Ramos (cell line): ENCODE data around the gene PTCH2.

Experiments used
- in situ Hi-C: fragments of 300-500 bp; cut with MboI; formaldehyde crosslinking; loops from one replicate; pipeline ENCODE4 v1.14.3; 2022; ENCODE audit warnings: low sequenced_read_pairs; ENCODE audit not compliant: unreplicated experiment

PTCH2 gene

DNA sequence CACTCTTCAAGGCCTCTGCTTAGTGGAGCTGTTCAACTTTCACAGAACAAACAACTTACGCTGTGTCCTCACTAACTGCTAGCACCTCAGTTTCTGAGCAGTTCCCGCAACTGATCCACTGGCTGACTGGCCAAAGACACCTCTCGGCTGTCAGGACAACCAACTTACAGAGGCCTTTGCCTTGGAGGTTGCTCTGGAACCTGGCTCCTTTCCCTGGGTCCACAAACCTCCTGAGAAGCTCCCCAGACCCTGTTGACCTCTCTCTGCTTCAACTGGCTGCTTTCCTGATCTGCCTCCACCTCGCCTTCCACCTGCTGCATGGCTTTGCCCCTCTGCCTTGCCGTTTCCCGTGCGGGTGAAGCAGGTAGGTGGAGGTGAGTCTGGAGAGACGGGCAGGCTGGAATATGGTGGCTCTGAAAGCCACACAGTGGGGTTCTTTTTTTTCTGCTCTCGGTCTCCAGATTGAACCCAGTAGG, 21.8 kb downstream of the PTCH2 start:
- in situ Hi-C loops = loop anchor here (25.0 kb wide), 1 partner anchor 691 kb away; the partner anchor contains the start of genes CCDC163, MMACHC and PRDX1

DNA sequence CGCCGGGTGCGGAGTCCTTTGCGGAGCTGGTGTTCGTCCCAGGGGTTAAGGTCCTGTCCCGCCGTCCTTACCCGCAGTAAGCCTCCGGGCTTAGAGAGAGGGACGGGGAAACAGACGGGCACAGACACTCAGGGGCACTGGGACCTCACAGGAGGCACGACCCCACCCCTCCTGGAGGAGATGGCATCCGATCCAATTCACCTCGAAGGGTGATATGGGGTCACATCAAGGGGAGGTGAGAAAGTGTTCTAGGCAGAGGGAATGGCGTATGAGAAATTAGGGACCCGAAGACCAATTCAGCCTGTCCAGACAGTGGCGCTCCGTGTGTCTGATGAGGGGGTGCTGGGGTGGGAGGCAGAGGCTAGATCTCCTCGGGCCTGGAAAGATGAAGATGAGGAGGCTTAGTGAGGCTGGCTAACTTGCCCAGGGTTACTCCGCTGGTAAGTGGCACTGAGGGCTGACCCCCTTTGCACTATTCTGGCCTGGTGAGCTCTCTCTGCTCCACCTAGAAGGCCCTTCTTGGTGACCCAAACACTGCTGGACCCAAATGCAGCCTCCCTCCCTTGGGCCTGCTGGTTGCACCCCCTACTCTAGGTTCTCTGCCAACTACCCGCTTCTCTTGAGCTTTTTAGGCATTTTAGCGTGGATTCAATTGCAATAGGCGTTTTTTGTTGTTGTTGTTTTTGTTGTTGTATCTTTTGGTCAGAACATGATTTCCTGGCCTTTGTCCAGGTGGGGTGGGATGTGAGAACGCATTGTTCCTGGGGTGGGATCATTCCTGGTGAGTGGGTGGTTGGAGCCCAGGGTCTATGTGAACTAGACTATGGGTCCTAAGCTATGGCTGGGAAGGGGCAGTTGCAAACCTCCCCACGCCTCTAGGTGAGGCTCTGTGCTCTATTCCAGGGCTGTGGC, 22.5 kb downstream of the PTCH2 start:
- in situ Hi-C loops = loop anchor here (25.0 kb wide), 1 partner anchor 692 kb away; the partner anchor contains the start of genes CCDC163, MMACHC and PRDX1

DNA sequence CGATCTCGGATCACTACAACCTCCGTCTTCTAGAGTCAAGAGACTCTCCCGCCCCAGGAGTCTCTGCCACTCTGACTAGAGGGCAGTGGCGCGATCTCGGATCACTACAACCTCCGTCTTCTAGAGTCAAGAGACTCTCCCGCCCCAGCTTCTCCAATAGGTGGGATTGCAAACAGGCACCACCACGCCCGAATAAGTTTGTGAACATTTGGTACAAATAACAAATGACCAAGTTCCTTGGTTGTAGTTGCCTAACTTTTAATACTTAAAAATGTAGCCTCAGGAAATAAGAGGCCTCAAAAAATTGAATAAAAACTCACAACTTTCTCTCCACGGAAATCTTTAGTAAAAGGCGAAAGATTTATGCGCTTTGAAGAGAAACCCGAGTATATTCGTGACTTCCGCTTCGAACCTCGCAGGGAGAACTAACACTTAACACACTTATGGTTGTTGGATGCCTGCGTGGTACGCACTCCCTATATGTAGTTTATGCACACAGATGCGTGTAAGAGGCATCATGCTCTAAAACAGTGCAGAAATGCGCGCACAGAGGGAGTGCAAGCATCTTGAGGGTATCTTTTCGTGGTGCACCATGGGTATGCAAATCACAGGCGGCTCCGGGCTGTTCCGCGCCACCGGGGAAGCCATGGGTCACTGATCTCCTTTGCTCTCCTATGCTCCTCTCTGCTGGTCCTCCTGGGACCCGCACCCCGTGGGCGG, 23.3 kb downstream of the PTCH2 start:
- in situ Hi-C loops = loop anchor here (5.0 to 25.0 kb wide), 2 partner anchors 87 to 693 kb away; partner anchors contain the start of genes CCDC163, MMACHC, PRDX1 and RNU5D-1

DNA sequence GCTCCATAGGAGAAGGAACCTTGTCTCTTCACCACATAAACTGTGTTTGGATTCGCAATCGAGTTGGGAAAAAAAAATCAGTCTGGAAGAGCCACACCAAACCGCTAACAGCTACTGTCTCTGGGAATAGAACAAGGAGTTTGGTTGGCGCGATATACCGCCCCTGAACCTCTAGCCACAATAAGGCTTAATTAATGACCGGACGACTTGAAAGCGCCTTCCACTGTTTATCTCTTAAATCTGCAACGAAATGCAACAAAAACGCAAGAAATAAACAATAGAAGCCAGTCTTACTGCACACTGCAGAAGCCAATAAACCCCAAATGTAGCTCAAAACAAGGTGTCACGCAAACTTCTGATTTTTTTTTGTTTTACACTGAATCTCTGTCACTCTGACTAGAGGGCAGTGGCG, 23.9 kb downstream of the PTCH2 start:
- in situ Hi-C loops = loop anchor here (5.0 to 25.0 kb wide), 2 partner anchors 87 to 693 kb away; partner anchors contain the start of genes CCDC163, MMACHC, PRDX1 and RNU5D-1

GRCh38 chr1:44817771-44818495, 25.1 kb downstream of the PTCH2 start:
- in situ Hi-C loops = loop anchor here (5.0 to 25.0 kb wide), 2 partner anchors 86 to 694 kb away; partner anchors contain the start of genes CCDC163, MMACHC, PRDX1 and RNU5D-1

- in situ Hi-C loops = loop anchor here (5.0 to 25.0 kb wide), 2 partner anchors 85 to 695 kb away; partner anchors contain the start of genes CCDC163, MMACHC, PRDX1 and RNU5D-1
Observed at GRCh38 chr1:44817307-44817706, 25.7 kb downstream of the PTCH2 start.

DNA sequence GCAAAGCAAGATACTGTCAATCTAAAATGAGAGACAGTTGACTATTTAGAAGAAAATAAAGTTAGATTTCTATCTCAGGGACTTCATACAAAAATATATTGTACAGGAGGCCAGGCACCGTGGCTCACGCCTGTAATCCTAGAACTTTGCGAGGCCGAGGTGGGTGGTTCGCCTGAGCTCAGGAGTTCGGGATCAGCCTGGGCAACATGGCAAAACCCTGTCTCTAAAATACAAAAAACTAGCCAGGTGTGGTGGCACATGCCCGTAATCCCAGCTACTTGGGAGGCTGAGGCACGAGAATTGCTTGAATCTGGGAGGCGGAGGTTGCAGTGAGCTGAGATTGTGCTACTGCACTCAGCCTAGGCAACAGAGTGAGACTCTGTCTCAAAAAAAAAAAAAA, 27.1 kb downstream of the PTCH2 start:
- in situ Hi-C loops = loop anchor here (5.0 to 25.0 kb wide), 2 partner anchors 84 to 696 kb away; partner anchors contain the start of genes CCDC163, MMACHC, PRDX1 and RNU5D-1

DNA sequence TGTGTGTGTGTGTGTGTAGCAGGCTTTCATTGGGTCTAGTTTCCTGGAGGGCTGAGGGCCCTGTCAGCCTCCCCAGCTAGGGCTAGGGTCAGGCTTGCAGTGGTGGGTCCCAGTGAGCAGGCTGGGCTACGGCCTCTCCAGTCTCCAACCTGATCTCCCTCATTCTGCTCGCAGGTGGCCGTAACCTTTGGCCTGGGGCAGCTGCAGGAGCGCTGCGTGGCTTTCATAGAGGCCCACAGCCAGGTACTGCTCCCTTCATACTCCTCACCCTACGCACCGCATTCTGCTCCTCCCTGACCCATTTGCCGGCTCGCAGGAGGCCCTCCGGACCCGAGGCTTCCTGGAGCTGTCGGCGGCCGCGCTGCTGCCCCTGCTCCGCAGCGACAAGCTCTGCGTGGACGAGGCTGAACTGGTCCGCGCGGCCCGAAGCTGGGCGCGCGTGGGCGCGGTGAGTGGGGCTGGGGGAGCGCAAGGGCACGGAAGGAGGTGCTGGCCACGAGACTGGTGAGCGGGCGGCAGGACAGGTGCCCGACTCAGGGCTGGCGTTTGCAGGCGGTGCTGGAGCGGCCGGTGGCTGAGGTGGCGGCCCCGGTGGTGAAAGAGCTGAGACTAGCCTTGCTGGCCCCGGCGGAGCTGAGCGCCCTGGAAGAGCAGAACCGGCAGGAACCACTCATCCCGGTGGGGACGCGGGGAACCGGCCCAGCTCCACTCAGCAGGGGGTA, 30.1 kb downstream of the PTCH2 start:
- in situ Hi-C loops = loop anchor here (25.0 kb wide), 1 partner anchor 699 kb away; the partner anchor contains the start of genes CCDC163, MMACHC and PRDX1

- in situ Hi-C loops = loop anchor here (25.0 kb wide), 1 partner anchor 701 kb away; the partner anchor contains the start of genes CCDC163, MMACHC and PRDX1
Observed at GRCh38 chr1:44811234-44811633, 31.8 kb downstream of the PTCH2 start.

DNA sequence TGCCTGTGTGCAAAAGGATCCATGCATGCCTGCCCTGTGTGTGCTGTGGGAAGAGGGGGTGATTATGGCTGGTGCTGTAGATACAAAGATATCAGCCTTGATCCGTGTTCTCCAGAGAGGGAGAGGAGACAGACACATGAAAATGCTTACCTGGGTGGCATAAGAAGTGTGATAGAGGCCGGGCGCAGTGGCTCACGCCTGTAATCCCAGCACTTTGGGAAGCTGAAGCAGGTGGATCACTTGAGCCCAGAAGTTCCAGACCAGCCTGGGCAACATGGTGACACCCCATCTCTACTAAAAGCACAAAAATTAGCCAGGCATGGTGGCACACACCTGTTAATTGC, 32.3 kb downstream of the PTCH2 start:
- in situ Hi-C loops = loop anchor here (25.0 kb wide), 1 partner anchor 702 kb away; the partner anchor contains the start of genes CCDC163, MMACHC and PRDX1

DNA sequence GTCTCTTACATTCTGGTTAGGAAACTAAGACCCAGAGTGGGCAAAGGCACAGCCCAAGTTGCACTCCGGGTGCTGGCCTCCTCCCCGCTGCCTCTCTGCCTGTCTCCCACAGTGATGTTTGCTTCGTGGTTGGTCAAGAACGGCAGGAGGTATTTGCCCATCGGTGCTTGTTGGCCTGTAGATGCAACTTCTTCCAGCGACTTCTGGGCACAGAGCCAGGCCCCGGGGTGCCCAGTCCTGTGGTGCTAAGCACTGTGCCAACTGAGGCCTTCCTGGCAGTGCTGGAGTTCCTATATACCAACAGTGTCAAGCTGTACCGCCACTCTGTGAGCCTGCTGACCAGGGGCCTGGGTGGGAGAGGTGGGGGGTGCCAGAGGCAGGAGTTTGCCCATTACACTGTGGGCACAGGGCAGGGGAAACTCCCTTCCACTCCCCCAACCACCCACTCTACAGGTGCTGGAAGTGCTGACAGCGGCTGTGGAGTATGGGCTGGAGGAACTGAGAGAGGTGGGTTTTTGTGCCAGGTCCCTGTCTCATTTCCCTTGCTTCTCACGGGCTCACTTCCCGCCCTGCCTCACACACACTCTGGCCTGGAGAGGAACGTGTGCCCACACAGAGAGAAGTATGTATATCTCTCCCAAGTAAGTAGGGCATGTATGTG, 32.8 kb downstream of the PTCH2 start:
- in situ Hi-C loops = loop anchor here (25.0 kb wide), 1 partner anchor 702 kb away; the partner anchor contains the start of genes CCDC163, MMACHC and PRDX1

GRCh38 chr1:44808938-44809917, 33.8 kb downstream of the PTCH2 start:
- in situ Hi-C loops = loop anchor here (25.0 kb wide), 1 partner anchor 703 kb away; the partner anchor contains the start of genes CCDC163, MMACHC and PRDX1

GRCh38 chr1:44808063-44808937, 34.8 kb downstream of the PTCH2 start, which contains the start of gene BTBD19:
TSS of gene BTBD19 (plus strand) at chr1:44808523. CDS start at chr1:44808821, 298 bp downstream.
- in situ Hi-C loops = loop anchor here (25.0 kb wide), 1 partner anchor 704 kb away; the partner anchor contains the start of genes CCDC163, MMACHC and PRDX1

DNA sequence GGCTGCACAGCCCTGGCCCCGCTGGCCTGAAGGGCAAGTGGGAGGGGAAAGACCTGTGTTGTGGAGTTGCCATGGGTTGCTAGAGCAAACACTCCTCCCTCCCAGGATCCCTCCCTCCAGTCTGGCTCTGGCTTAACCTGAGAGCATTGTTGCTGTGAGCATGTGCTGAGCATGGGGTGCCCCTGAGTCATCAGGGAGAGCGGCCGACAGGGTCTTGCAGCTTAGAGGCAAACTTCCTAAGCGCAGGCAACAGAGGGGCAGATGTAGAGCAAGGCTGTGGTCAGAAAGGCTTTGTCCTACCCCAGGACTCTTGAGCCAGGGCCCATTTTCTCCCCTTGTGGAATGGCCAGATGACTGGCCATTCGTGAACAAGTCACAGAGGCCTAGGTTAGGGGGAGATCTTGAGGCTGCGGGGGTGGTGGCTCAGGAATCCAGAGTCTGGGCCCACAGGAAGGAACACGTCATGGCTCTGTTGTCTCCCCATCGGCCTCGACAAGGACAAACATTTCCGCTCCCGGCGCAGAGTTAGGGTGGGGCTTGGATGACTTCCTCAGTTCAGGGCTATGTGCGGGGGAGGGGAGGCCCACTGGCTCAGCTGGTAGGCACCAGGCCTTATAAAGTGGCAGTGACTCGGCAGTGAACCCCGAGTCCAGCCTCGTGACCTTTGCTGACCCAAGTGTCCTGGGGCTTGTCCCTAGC, 35.5 kb downstream of the PTCH2 start:
- in situ Hi-C loops = loop anchor here (25.0 kb wide), 1 partner anchor 705 kb away; the partner anchor contains the start of genes CCDC163, MMACHC and PRDX1
